Measurements from ENCODE around the gene TRIM31. TPM values are rescaled to one million over a fixed set of nuclear protein-coding genes. Genes with fewer than 3 reads are reported as not detected.

TRIM31 gene
- polyA plus RNA-seq (2011; rRNA removed) (not detected in 2 replicates), polyA minus RNA-seq (2011; rRNA and poly(A)+ RNA removed) (not detected in 2 replicates)

DNA sequence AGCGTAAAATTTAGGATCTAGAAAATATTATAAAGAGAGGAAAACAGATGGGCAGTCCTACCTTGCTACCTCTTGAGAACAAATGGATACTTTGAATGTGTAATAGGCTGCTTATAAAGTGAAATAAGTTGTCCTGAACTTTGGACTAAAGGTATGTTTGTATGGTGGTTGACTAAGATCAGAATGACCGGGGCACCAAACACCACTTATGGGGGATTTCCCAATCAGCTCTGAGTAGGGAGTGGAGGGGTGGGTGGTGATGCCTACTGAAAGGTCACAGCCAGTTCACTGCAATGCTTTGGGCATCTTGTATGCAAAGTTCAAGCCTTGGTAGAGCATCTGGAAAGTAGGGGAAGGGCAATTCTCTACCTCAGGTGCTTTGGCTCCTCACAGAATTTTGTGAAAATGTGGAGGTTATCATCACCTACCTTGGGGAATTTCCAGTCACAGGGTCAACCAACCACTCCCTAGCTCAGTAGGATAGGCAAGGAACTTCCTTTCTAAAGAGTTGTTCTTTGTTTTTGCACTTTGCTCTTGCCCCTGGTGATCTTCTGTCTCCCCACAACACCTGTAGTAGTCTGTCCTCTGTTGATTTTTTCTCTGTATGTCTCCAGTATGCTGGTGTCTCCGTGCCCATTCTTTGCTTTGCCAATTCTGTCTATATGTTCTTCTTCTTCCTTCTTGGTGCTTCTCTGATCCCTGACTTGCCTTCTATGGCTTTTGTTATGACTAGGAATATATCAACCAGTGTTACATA is at the start of gene TRIM31:
Gene TRIM31, minus strand, starts transcription at position 88 of the 757 bp plus-strand sequence. CDS start 285 bp downstream, outside the sequence.
- ChIA-PET POLR2A (no interaction called here), CTCF (interaction anchor here (1.0 kb wide), 1 partner anchor 11 kb away, joined by 3 read pairs; no protein-coding TSS in a partner anchor)
- TF ChIP-seq CTCF (IDR thresholded peaks at IDR 0.05; ENCODE audit: insufficient read depth, low read depth, low read length): no peak
- Histone ChIP-seq H3K4me3 (ENCODE audit: low read depth, low read length) (no peak within 1 kb of the TSS), H3K27me3 (ENCODE audit: control insufficient read depth, insufficient read depth, low read length) (peaks cover 19% of the 10 kb centered on the region), H3K36me3 (ENCODE audit: control insufficient read depth, insufficient read depth, low read length) (no peaks in the 10 kb centered on the region)
- no peak for DNase-seq (ENCODE audit: low read depth)

DNA sequence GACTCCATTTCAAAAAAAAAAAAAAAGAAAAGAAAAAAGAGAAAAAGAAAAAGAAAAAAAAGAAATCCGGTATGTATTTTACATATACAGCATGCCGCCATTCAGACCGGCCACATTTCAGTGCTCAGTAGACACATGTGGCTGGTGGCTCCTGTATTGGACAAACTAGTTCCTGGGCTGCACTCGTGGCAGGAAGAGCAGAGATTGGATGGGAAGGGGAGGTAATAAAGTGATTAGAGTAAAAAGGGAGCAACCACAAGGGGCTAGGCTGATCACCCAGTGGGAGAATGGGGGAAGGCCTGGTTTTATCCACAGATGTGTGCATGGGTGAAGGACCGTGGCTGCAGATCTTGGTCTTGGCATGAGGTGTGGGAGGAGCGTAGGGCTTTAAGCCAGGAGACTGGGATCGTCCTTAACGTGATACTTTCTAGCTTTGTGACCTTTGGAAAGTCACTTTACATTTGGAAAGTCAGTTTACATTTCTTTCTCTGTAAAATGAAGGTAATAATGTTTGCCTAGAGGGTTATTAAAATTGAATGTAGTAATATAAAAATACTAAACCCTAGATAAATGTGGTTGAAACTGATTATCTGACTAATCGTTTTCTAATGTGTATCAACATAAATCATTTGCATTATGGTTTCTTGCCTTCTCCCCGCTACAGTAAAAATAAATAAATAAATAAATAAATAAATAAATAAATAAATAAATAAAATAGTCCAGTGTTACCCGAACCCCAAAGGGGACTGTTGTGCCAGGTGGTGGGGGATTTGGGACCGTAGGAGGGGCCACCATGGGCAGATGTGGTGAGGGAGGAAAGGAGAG is 49.6 kb upstream of the TRIM31 start:
- Histone ChIP-seq H3K36me3 (ENCODE audit: control insufficient read depth, insufficient read depth, low read length) (no peaks in the 10 kb centered on the region), H3K27me3 (ENCODE audit: control insufficient read depth, insufficient read depth, low read length) (peaks cover 10% of the 10 kb centered on the region), H3K4me3 (ENCODE audit: low read depth, low read length) (no peak overlapping the region)
- DNase-seq (ENCODE audit: low read depth): no peak
- POLR2A ChIA-PET: no interaction called here
- TF ChIP-seq CTCF (IDR thresholded peaks at IDR 0.05; ENCODE audit: insufficient read depth, low read depth, low read length): no peak
- CTCF ChIA-PET: interaction anchor here (0.8 to 1.9 kb wide), 2 partner anchors 32 to 59 kb away, joined by 4 read pairs; no protein-coding TSS in a partner anchor

- ChIA-PET POLR2A (no interaction called here), CTCF (interaction anchor here (1.9 kb wide), 1 partner anchor 58 kb away, joined by 4 read pairs; no protein-coding TSS in a partner anchor)
- Histone ChIP-seq H3K36me3 (ENCODE audit: control insufficient read depth, insufficient read depth, low read length) (no peaks in the 10 kb centered on the region), H3K27me3 (ENCODE audit: control insufficient read depth, insufficient read depth, low read length) (peaks cover 9% of the 10 kb centered on the region), H3K4me3 (ENCODE audit: low read depth, low read length) (no peak within 1 kb of the TSS)
- no peak for DNase-seq (ENCODE audit: low read depth)
- TF ChIP-seq CTCF (IDR thresholded peaks at IDR 0.05; ENCODE audit: insufficient read depth, low read depth, low read length): no peak
These were observed 48.1 kb upstream of the TRIM31 start, which contains the start of gene TRIM10 for GRCh38 chr6:30160785-30161531. TSS of gene TRIM10 (minus strand) at chr6:30161211. CDS start at chr6:30160858, 353 bp downstream.

- no peak for TF ChIP-seq CTCF (IDR thresholded peaks at IDR 0.05; ENCODE audit: insufficient read depth, low read depth, low read length)
- Histone ChIP-seq H3K36me3 (ENCODE audit: control insufficient read depth, insufficient read depth, low read length) (no peaks in the 10 kb centered on the region), H3K4me3 (ENCODE audit: low read depth, low read length) (no peak overlapping the region), H3K27me3 (ENCODE audit: control insufficient read depth, insufficient read depth, low read length) (peaks cover 9% of the 10 kb centered on the region)
- POLR2A ChIA-PET: no interaction called here
- CTCF ChIA-PET: interaction anchor here (0.8 kb wide), 1 partner anchor 29 kb away, joined by 3 read pairs; no protein-coding TSS in a partner anchor
- DNase-seq (ENCODE audit: low read depth): no peak
These were observed 47.3 kb upstream of the TRIM31 start for GRCh38 chr6:30160008-30160784.

Data from BJ (cell line).